Left cardiac atrium (tissue), 4 donors: ENCODE results near the gene PBRM1. TPM values are rescaled to one million over a fixed set of nuclear protein-coding genes. Genes with fewer than 3 reads are reported as not detected.

Experiments used
- ATAC-seq, 2 donors: fragments of 200-7000 bp; cut with Tn5 transposase; one replicate each; pipeline ENCODE4 v1.9.1; 2020; ENCODE audit warnings: mild to moderate bottlenecking in 2 of 2, moderate library complexity in 2 of 2
- DNase-seq: peaks from one replicate; pipeline ENCODE4 v3.0.0-alpha.2; 2020
- intact Hi-C, 2 donors: fragments of 100-400 bp; cut with DNase I; formaldehyde crosslinking; loops; one replicate each; pipeline versions ENCODE4 v1.14.1 to v1.15.1; 2022 to 2023
- total RNA-seq, 2 donors: library from RNA; stranded (reverse); fragmentation: NEBNext Ultra II Directional; extraction: Animal tissue kit (Norgen Biotek cat#: 25700); gene quantifications; one replicate each; pipeline ENCODE4 v1.2.1, GENCODE V29; 2021
- donor health status: DM: no; HTN: yes; CAD: no.
- donor health status: DM: no; HTN: yes; CAD: no; lungs with severe emphysema.
- donor health status: DM: yes; HTN: yes; CAD: no.
- donor health status: Dilated cardiomyopathy.

The PBRM1 gene
- total RNA-seq, 2 donors from 2014 or later: 50.7 to 54.4 TPM

- ATAC-seq (no peak), DNase-seq (no peak)
- intact Hi-C loops: no loop called here
These were observed 180.7 kb downstream of the PBRM1 start for GRCh38 chr3:52504977-52505376.

GRCh38 chr3:52503788-52504424 is 181.8 kb downstream of the PBRM1 start:
- no peak for ATAC-seq
- DNase-seq: no peak
- intact Hi-C loops: no loop called here

- intact Hi-C loops: no loop called here
- ATAC-seq (no peak), DNase-seq (no peak)
These were observed 182.8 kb downstream of the PBRM1 start for GRCh38 chr3:52502808-52503350.

GRCh38 chr3:52502001-52502400 is 183.7 kb downstream of the PBRM1 start:
- no peak for DNase-seq

GRCh38 chr3:52501046-52501445 is 184.7 kb downstream of the PBRM1 start:
- no peak for DNase-seq
- intact Hi-C loops: no loop called here
- no peak for ATAC-seq

More at GRCh38 chr3:52502001-52502400, 183.7 kb downstream of the PBRM1 start:
- no peak for ATAC-seq
- intact Hi-C loops: no loop called here

GRCh38 chr3:52498137-52499054 is 187.3 kb downstream of the PBRM1 start:
- ATAC-seq (peak; percentile 9 to 57), DNase-seq (peak; percentile 70)
- intact Hi-C loops: no loop called here

- DNase-seq (peak; percentile 65), ATAC-seq (peak; percentile 29 to 38)
- intact Hi-C loops: no loop called here
These were observed 189.7 kb downstream of the PBRM1 start for GRCh38 chr3:52495777-52496602.

Other genes with a start within 250 kb of the PBRM1 start
- 10 to 100 TPM; 13.7 to 19.9 TPM for gene SEMA3G, start 240.8 kb downstream of the PBRM1 start, total RNA-seq
- 1,000 to 10,000 TPM; 2,841 to 3,233 TPM for gene TNNC1, start 231.9 kb downstream of the PBRM1 start, total RNA-seq
- 10 to 100 TPM; 45.9 to 49.0 TPM for gene NISCH, start 230.3 kb downstream of the PBRM1 start, total RNA-seq
- 100 to 1,000 TPM; 169 to 195 TPM for gene STAB1, start 190.6 kb downstream of the PBRM1 start, total RNA-seq
- 100 to 1,000 TPM; 114 to 141 TPM for gene NT5DC2, start 152.1 kb downstream of the PBRM1 start, total RNA-seq
- 10 to 100 TPM; 52.9 to 70.4 TPM for gene UQCC5, start 149.3 kb downstream of the PBRM1 start, total RNA-seq
- gene GNL3, start 119 bp upstream of the PBRM1 start, total RNA-seq: 10 to 100 TPM; 30.2 to 61.2 TPM
- gene GLT8D1, start 19.9 kb upstream of the PBRM1 start, total RNA-seq: 10 to 100 TPM; 31.3 to 37.6 TPM
- gene SPCS1, start 20.2 kb upstream of the PBRM1 start, total RNA-seq: 10 to 100 TPM; 72.1 to 88.1 TPM
- 10 to 100 TPM; 14.8 to 16.9 TPM for gene NEK4, start 85.0 kb upstream of the PBRM1 start, total RNA-seq
- gene ITIH1, start 91.7 kb upstream of the PBRM1 start, total RNA-seq: not detected
- under 1 TPM; 0.55 to 0.62 TPM for gene ITIH3, start 108.9 kb upstream of the PBRM1 start, total RNA-seq
- 1 to 10 TPM; 5.2 to 7.0 TPM for gene ITIH4, start 144.8 kb upstream of the PBRM1 start, total RNA-seq
- gene MUSTN1, start 149.1 kb upstream of the PBRM1 start, total RNA-seq: 10 to 100 TPM; 14.8 to 33.4 TPM
- 10 to 100 TPM in 1 of 2 donors, 1 to 10 TPM in 1; 7.9 to 14.1 TPM for gene STIMATE, start 211.6 kb upstream of the PBRM1 start, total RNA-seq